ENCODE results near the gene PRKCH. TPM values are rescaled to one million over a fixed set of nuclear protein-coding genes. Genes with fewer than 3 reads are reported as not detected.

The PRKCH gene
- total and polyA plus RNA-seq, 9 of the 15 experiments (the other 6 are each of a cell fraction or from before 2014, with no cell fraction given): 0.61 to 4.4 (median 4.0) TPM

DNA sequence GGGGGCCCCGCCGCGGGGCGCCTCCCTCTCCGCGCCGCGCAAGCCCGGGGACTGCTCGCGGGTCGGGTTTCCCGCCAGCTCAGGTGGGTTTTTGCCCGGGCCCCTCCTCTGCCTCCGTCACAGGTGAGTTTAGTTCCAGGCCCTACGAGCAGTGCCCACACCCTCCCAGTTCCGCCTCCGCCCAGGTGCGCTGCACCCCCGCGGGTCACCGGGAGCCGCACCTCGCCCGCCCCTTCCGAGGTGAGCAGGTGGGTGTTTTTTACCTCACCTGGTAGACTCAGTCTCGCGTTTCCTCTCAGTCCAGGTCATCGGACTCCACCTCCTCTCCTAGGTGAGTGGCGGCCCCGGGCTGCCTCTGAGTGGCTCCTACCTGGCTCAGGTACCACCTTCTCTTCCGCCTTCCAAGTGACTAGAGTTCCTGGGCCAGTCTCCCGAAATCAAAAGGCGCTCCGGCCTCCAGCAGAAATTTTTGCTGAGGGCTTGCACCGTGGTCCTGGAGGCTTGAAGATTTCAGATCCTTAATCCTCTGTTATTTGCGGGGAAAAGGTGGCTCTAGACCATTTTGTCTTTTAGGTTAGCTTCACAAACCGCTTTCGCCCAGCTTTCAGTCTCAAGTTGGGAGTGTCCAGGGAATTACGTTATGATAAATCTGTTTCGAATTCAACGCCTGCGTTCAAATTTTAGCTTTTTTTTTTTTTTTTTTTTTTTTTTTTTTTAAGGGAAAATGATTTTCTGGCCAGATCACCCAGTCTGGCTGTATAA lies 40.0 kb upstream of the PRKCH start, which contains the start of gene TMEM30B:
TMEM30B (minus strand) TSS at position 153 of the 762 bp plus-strand sequence. CDS start 191 bp downstream, outside the sequence.
- DNase-seq (ENCODE audit: extremely low read depth in 1 of 4, low spot score in 3 of 4) (no peak), ATAC-seq (no peak), FAIRE-seq (no peak)
- no peaks in the 10 kb centered on the region for H3K9me3 ChIP-seq (replicated peaks; ENCODE audit: control insufficient read depth, insufficient read depth, low read depth, low read length)
- H3K9ac ChIP-seq (ENCODE audit: insufficient read depth in 1 of 2, low read depth in 2 of 2, low read length in 2 of 2): no peak within 1 kb of the TSS
- no peaks in the 10 kb centered on the region for H3K79me2 ChIP-seq (ENCODE audit: control insufficient read depth, insufficient read depth, low read length)
- POLR2A ChIA-PET: interaction anchor here (0.5 kb wide), 1 partner anchor 717 kb away, joined by 3 read pairs; no protein-coding TSS in a partner anchor
- H3K27me3 ChIP-seq (ENCODE audit: control insufficient read depth in 2 of 2, insufficient read depth in 2 of 2, low read length in 2 of 2): no peaks in the 10 kb centered on the region
- no peaks in the 10 kb centered on the region for H3K9me1 ChIP-seq (ENCODE audit: control insufficient read depth, insufficient read depth, low read length)
- H2AFZ ChIP-seq (ENCODE audit: low read depth, low read length): no peak within 1 kb of the TSS
- no peak within 1 kb of the TSS for H3K27ac ChIP-seq (ENCODE audit: extremely low read depth, low read depth, low read length)
- no peak within 1 kb of the TSS for H3K4me2 ChIP-seq (ENCODE audit: insufficient read depth, low read length)
- no TSS peak for BruUV-seq (replicated peaks)
- H3K36me3 ChIP-seq (ENCODE audit: control insufficient read depth, insufficient read depth, low read length): no peaks in the 10 kb centered on the region
- in situ Hi-C loops (cut with MboI) (loop anchor here (25.0 kb wide), 1 partner anchor 831 kb away; no protein-coding TSS in a partner anchor), intact Hi-C loops (cut with micrococcal nuclease) (no loop called here)
- CTCF ChIA-PET (ENCODE audit: low intra/inter-chr PET ratio): no interaction called here
- WGBS (ENCODE audit: insufficient coverage, low coverage, missing lambda C conversion rate): 26% methylated on average over 8 of the region's 43 CpGs
- H4K20me1 ChIP-seq (replicated peaks; ENCODE audit: control insufficient read depth, insufficient read depth, low read length): no peaks in the 10 kb centered on the region
- no peaks in the 10 kb centered on the region for H3K4me1 ChIP-seq (replicated peaks in 1 of 2; ENCODE audit: control insufficient read depth in 2 of 2, insufficient read depth in 2 of 2, low read length in 2 of 2)
- no peak within 1 kb of the TSS for H3K4me3 ChIP-seq
- TF ChIP-seq, protein P1, sequence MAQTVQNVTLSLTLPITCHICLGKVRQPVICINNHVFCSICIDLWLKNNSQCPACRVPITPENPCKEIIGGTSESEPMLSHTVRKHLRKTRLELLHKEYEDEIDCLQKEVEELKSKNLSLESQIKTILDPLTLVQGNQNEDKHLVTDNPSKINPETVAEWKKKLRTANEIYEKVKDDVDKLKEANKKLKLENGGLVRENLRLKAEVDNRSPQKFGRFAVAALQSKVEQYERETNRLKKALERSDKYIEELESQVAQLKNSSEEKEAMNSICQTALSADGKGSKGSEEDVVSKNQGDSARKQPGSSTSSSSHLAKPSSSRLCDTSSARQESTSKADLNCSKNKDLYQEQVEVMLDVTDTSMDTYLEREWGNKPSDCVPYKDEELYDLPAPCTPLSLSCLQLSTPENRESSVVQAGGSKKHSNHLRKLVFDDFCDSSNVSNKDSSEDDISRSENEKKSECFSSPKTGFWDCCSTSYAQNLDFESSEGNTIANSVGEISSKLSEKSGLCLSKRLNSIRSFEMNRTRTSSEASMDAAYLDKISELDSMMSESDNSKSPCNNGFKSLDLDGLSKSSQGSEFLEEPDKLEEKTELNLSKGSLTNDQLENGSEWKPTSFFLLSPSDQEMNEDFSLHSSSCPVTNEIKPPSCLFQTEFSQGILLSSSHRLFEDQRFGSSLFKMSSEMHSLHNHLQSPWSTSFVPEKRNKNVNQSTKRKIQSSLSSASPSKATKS (CRISPR knock-in tag; IDR thresholded peaks at IDR 0.05): no peak
- no peak for TF ChIP-seq ZNF140 (CRISPR knock-in tag; IDR thresholded peaks at IDR 0.05)
- no peak for TF ChIP-seq NCOR1 (IDR thresholded peaks at IDR 0.05)
- TF ChIP-seq, protein P2, sequence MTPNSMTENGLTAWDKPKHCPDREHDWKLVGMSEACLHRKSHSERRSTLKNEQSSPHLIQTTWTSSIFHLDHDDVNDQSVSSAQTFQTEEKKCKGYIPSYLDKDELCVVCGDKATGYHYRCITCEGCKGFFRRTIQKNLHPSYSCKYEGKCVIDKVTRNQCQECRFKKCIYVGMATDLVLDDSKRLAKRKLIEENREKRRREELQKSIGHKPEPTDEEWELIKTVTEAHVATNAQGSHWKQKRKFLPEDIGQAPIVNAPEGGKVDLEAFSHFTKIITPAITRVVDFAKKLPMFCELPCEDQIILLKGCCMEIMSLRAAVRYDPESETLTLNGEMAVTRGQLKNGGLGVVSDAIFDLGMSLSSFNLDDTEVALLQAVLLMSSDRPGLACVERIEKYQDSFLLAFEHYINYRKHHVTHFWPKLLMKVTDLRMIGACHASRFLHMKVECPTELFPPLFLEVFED (CRISPR knock-in tag; conservative IDR thresholded peaks at IDR 0.05): no peak
- TF ChIP-seq ZNF217 (CRISPR knock-in tag; IDR thresholded peaks at IDR 0.05): no peak
- TF ChIP-seq GATAD2B (IDR thresholded peaks at IDR 0.05; ENCODE audit: borderline replicate concordance): no peak
- no peak for TF ChIP-seq FOXK2 (conservative IDR thresholded peaks at IDR 0.05 in 1 of 2, IDR thresholded peaks at IDR 0.05 in 1 of 2; ENCODE audit: low read depth in 2 of 2)
- TF ChIP-seq CBFB (CRISPR knock-in tag; IDR thresholded peaks at IDR 0.05): no peak
- TF ChIP-seq MTF1 (CRISPR knock-in tag; IDR thresholded peaks at IDR 0.05; ENCODE audit: borderline replicate concordance): no peak
- TF ChIP-seq ZNF668 (CRISPR knock-in tag; IDR thresholded peaks at IDR 0.05): no peak
- no peak for TF ChIP-seq BRF2 (IDR thresholded peaks at IDR 0.05; ENCODE audit: borderline replicate concordance, insufficient read depth, insufficient read length)
- TF ChIP-seq SIN3A (IDR thresholded peaks at IDR 0.05; ENCODE audit: borderline replicate concordance in 2 of 2, control insufficient read depth in 1 of 2, low read depth in 2 of 2, low read length in 2 of 2): no peak
- TF ChIP-seq TFAP4 (CRISPR knock-in tag; IDR thresholded peaks at IDR 0.05; ENCODE audit: borderline replicate concordance): no peak
- no peak for TF ChIP-seq ILF3 (IDR thresholded peaks at IDR 0.05; ENCODE audit: borderline replicate concordance)
